Stimulated activated naive CD8-positive, alpha-beta T cell treated with anti-CD3 and anti-CD28 coated beads, Interleukin-15, Interleukin-2, amounts not matched to agents 100 ng/mL and 50 ng/mL, for 24 hours (primary cell): ENCODE measurements around the gene ZNF549.

ENCODE experiments used
- H3K27ac Mint-ChIP-seq: one replicate; pipeline ENCODE4 v1.8.0; 2021; ENCODE audit warnings: mild to moderate bottlenecking, mixed read lengths
- H3K27me3 Mint-ChIP-seq: one replicate; pipeline ENCODE4 v1.8.0; 2021; ENCODE audit warnings: mixed read lengths
- H3K36me3 Mint-ChIP-seq: one replicate; pipeline ENCODE4 v1.8.0; 2021; ENCODE audit warnings: low read depth, mixed read lengths
- H3K4me1 Mint-ChIP-seq: one replicate; pipeline ENCODE4 v1.8.0; 2021; ENCODE audit warnings: low read depth, mixed read lengths
- H3K4me3 Mint-ChIP-seq: one replicate; pipeline ENCODE4 v1.8.0; 2021; ENCODE audit warnings: mild to moderate bottlenecking, mixed read lengths
- H3K9me3 Mint-ChIP-seq: one replicate; pipeline ENCODE4 v1.8.0; 2021; ENCODE audit warnings: mixed read lengths

The ZNF549 gene

GRCh38 chr19:57557659-57558058 is 30.5 kb downstream of the ZNF549 start:
- peaks cover 27% of the 10 kb centered on the region for H3K9me3 Mint-ChIP-seq
- H3K27me3 Mint-ChIP-seq: peaks cover 8% of the 10 kb centered on the region
- peaks cover 37% of the 10 kb centered on the region for H3K4me1 Mint-ChIP-seq
- peaks cover 74% of the 10 kb centered on the region for H3K36me3 Mint-ChIP-seq
- H3K27ac Mint-ChIP-seq: no peak overlapping the region
- H3K4me3 Mint-ChIP-seq: no peak overlapping the region

- Mint-ChIP-seq H3K4me1 (peaks cover 37% of the 10 kb centered on the region), H3K4me3 (peak overlapping the region; percentile 99), H3K36me3 (peaks cover 68% of the 10 kb centered on the region), H3K27ac (peak overlapping the region; percentile 94), H3K9me3 (peaks cover 25% of the 10 kb centered on the region), H3K27me3 (peaks cover 8% of the 10 kb centered on the region)
Measured at GRCh38 chr19:57558525-57558924, 31.4 kb downstream of the ZNF549 start.

- H3K27me3 Mint-ChIP-seq: peaks cover 8% of the 10 kb centered on the region
- H3K4me1 Mint-ChIP-seq: peaks cover 37% of the 10 kb centered on the region
- peaks cover 28% of the 10 kb centered on the region for H3K9me3 Mint-ChIP-seq
- peak overlapping the region; percentile 94 for H3K27ac Mint-ChIP-seq
- peak overlapping the region; percentile 99 for H3K4me3 Mint-ChIP-seq
- H3K36me3 Mint-ChIP-seq: peaks cover 65% of the 10 kb centered on the region
Measured at GRCh38 chr19:57559008-57559403, 31.9 kb downstream of the ZNF549 start.

- peaks cover 37% of the 10 kb centered on the region for H3K4me1 Mint-ChIP-seq
- H3K9me3 Mint-ChIP-seq: peaks cover 24% of the 10 kb centered on the region
- peak within 1 kb of the TSS; percentile 99 for H3K4me3 Mint-ChIP-seq
- H3K36me3 Mint-ChIP-seq: peaks cover 60% of the 10 kb centered on the region
- H3K27me3 Mint-ChIP-seq: peaks cover 8% of the 10 kb centered on the region
- peak within 1 kb of the TSS; percentile 95 for H3K27ac Mint-ChIP-seq
Measured at GRCh38 chr19:57559404-57560025, 32.4 kb downstream of the ZNF549 start, which contains the start of gene ZNF550. Gene ZNF550 (minus strand): TSS chr19:57559863. CDS start chr19:57559682, 181 bp downstream.

DNA sequence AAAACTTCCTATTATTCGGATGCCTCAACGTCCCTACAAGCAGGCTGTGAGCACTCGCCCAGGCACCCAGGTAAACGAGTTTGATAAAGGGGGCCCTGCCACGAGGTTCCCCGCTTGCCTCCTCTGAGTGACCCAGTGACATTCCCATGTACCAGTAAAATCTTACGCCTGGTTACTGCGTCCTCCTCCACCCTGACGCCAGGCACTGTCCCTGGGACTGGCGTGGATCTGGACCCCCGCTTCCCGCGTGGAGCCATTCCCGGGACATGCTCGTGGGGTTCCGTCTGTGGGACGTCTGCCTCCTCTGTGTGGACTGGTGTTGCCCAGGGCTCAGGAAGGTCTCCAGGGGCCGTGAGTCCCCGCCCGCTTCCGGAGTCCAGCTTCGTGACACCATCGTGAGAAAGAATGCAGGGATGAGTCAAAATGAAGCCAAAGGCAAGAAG is 32.9 kb downstream of the ZNF549 start:
- Mint-ChIP-seq H3K27me3 (peaks cover 8% of the 10 kb centered on the region), H3K36me3 (peaks cover 55% of the 10 kb centered on the region), H3K27ac (peak overlapping the region; percentile 95), H3K4me3 (peak overlapping the region; percentile 99), H3K9me3 (peaks cover 20% of the 10 kb centered on the region), H3K4me1 (peaks cover 37% of the 10 kb centered on the region)

GRCh38 chr19:57563547-57563946 is 36.4 kb downstream of the ZNF549 start:
- Mint-ChIP-seq H3K4me3 (no peak overlapping the region), H3K9me3 (peaks cover 45% of the 10 kb centered on the region), H3K36me3 (peaks cover 46% of the 10 kb centered on the region), H3K27me3 (peaks cover 8% of the 10 kb centered on the region), H3K4me1 (peaks cover 22% of the 10 kb centered on the region), H3K27ac (no peak overlapping the region)

DNA sequence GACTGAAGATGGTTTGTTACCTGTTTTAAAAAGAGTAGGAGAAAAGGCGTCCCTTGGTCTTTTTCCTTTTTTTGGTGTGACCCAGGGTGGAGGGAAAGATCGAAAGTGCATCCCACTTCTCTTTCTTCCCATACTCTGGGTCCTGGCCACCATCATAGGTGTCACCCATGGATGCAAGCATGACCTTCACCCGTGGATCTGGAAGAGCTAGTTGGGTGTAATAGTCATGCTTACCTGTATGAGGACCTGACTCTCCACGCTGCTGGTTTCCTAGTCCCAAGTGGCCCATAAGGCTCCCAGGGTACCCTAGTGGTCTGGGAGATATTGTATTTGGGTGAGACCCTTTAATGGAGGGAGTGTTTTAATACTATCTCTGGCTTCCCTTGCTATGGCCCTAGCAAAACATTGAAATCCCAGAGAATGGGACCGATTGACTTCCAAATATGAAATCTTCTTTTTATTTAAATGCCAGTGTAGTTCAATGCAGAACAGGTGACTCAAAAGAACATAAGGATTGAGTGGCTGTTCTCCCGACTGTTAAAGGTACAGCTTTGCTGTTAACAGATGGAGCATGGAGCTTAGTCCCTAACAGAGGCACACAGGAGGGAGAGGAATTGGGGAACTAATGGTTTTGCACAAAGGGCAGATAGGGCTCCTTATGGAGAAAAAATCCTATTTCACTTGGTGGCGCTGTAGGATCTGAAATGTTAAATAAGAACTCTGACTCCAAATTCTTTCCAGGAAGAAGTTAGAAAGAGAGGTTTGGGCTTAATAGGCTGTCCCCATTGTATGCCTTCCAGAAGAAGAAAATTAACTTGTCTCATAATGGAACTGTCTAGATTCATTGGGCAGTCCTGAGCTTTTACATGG is 39.5 kb downstream of the ZNF549 start:
- H3K4me3 Mint-ChIP-seq: no peak overlapping the region
- H3K36me3 Mint-ChIP-seq: peaks cover 36% of the 10 kb centered on the region
- H3K27me3 Mint-ChIP-seq: peaks cover 1% of the 10 kb centered on the region
- H3K4me1 Mint-ChIP-seq: no peaks in the 10 kb centered on the region
- H3K27ac Mint-ChIP-seq: no peak overlapping the region
- peaks cover 45% of the 10 kb centered on the region for H3K9me3 Mint-ChIP-seq

- peaks cover 64% of the 10 kb centered on the region for H3K36me3 Mint-ChIP-seq
- H3K4me3 Mint-ChIP-seq: no peak overlapping the region
- no peak overlapping the region for H3K27ac Mint-ChIP-seq
- no peaks in the 10 kb centered on the region for H3K27me3 Mint-ChIP-seq
- peaks cover 56% of the 10 kb centered on the region for H3K9me3 Mint-ChIP-seq
- no peaks in the 10 kb centered on the region for H3K4me1 Mint-ChIP-seq
Measured at GRCh38 chr19:57570707-57571106, 43.6 kb downstream of the ZNF549 start.

DNA sequence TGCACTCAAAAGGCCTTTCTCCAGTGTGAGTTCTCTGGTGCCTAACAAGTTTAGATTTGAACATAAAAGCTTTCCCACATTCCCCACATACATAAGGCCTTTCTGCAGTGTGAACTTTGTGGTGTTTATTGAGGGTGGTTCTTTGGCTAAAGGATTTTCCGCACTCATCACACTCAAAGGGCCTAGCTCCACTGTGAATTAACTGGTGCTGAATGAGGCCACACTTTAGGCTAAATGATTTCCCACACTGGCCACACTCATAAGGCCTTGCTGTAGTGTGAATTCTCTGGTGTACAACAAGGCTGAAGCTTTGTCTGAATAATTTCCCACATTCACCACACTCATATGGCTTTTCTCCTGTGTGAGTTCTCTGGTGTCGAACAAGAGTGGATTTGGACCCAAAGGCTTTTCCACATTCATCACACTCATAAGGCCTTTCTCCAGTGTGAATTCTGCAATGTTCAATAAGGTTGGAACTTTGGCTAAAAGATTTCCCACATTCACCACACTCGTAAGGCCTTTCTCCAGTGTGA is 45.3 kb downstream of the ZNF549 start:
- Mint-ChIP-seq H3K4me1 (peaks cover 7% of the 10 kb centered on the region), H3K27me3 (no peaks in the 10 kb centered on the region), H3K36me3 (peaks cover 68% of the 10 kb centered on the region), H3K4me3 (no peak overlapping the region), H3K9me3 (peaks cover 60% of the 10 kb centered on the region), H3K27ac (no peak overlapping the region)

DNA sequence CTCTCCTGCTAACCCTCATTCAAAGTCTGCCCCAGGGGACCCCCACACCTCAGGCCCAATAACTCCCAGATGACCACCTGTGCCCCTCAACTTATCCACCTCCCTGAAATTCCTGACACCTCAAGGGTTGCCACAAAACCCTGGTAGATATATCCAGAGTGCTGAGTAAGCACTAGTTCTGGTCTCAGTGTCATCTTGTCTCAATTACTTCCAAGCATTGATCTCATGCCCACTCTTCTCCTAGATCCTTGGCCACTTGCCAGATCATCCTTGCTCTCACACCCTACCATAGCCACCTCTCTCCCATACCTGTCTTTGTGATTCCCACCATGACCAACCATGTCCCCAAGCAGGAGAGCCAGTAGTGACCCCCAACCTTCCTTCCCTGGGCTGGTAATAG is 49.5 kb downstream of the ZNF549 start:
- Mint-ChIP-seq H3K9me3 (peaks cover 61% of the 10 kb centered on the region), H3K27ac (no peak overlapping the region), H3K4me1 (peaks cover 19% of the 10 kb centered on the region), H3K27me3 (no peaks in the 10 kb centered on the region), H3K4me3 (no peak overlapping the region), H3K36me3 (peaks cover 65% of the 10 kb centered on the region)

- peaks cover 56% of the 10 kb centered on the region for H3K9me3 Mint-ChIP-seq
Measured at GRCh38 chr19:57578487-57579205, 51.5 kb downstream of the ZNF549 start, which contains the start of gene ZNF416. Gene ZNF416 (minus strand): TSS chr19:57578911. CDS start chr19:57578704, 207 bp downstream.

DNA sequence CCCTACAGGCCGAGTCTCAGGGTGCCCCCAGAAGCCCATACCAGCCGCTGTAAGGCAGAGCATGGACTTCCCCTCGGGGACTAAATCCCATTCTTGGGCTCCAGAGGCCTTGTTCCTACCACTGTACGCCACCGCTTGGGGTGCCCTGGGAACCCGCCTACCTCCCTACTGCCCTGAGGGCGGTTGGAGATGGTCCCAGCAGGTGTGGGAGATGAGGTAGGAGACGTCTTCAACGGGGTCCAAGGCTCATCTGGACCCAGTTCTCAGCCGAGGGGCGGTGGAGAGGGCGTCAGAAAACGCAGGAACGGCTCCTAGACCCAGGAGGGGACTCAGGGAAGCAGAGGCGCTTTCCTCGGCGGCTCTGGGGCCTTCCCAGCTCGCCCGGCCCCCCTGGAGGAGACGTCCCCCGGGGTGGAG is 56.0 kb downstream of the ZNF549 start:
- H3K36me3 Mint-ChIP-seq: peaks cover 47% of the 10 kb centered on the region
- H3K4me1 Mint-ChIP-seq: peaks cover 25% of the 10 kb centered on the region
- peak overlapping the region; percentile 93 for H3K4me3 Mint-ChIP-seq
- H3K9me3 Mint-ChIP-seq: peaks cover 41% of the 10 kb centered on the region
- no peak overlapping the region for H3K27ac Mint-ChIP-seq
- H3K27me3 Mint-ChIP-seq: no peaks in the 10 kb centered on the region

More at GRCh38 chr19:57578487-57579205, 51.5 kb downstream of the ZNF549 start, which contains the start of gene ZNF416:
- Mint-ChIP-seq H3K36me3 (peaks cover 53% of the 10 kb centered on the region), H3K27me3 (no peaks in the 10 kb centered on the region), H3K4me1 (peaks cover 21% of the 10 kb centered on the region), H3K27ac (peak within 1 kb of the TSS; percentile 26), H3K4me3 (peak within 1 kb of the TSS; percentile 82)

GRCh38 chr19:57583521-57584416 is 56.6 kb downstream of the ZNF549 start, which contains the start of gene ZIK1:
Gene ZIK1 (plus strand): TSS chr19:57584145. CDS start chr19:57584357, 212 bp downstream.
- Mint-ChIP-seq H3K27ac (peak within 1 kb of the TSS; percentile 80), H3K4me1 (peaks cover 23% of the 10 kb centered on the region), H3K27me3 (no peaks in the 10 kb centered on the region), H3K4me3 (peak within 1 kb of the TSS; percentile 93), H3K9me3 (peaks cover 45% of the 10 kb centered on the region), H3K36me3 (peaks cover 54% of the 10 kb centered on the region)
